Epithelial cell of esophagus (primary cell): ENCODE measurements around the gene PMEPA1.

Source experiments
- DNase-seq: peaks from one replicate; pipeline ENCODE4 v3.0.0; 2010; ENCODE audit warnings: low read depth
- H3K4me3 ChIP-seq: 2 replicates; pipeline ENCODE4 v1.5.1; 2011; ENCODE audit warnings: mild to moderate bottlenecking, low read length, control low read depth
- CTCF ChIP-seq: IDR thresholded peaks from 2 replicates; pipeline ENCODE4 v1.5.1; 2011; ENCODE audit warnings: low read depth, mild to moderate bottlenecking, low read length, control low read depth, inconsistent platforms; ENCODE audit not compliant: insufficient read depth; ENCODE audit errors: missing control alignments

Gene PMEPA1

GRCh38 chr20:57660181-57660921, 49.5 kb downstream of the PMEPA1 start:
- H3K4me3 ChIP-seq, result no peak overlapping the region
- no peak for TF ChIP-seq CTCF
- no peak for DNase-seq

GRCh38 chr20:57659517-57660180, 50.2 kb downstream of the PMEPA1 start:
- DNase-seq, result no peak
- no peak overlapping the region for H3K4me3 ChIP-seq
- no peak for TF ChIP-seq CTCF

GRCh38 chr20:57658833-57659516, 50.8 kb downstream of the PMEPA1 start:
- no peak for TF ChIP-seq CTCF
- DNase-seq, result no peak
- no peak overlapping the region for H3K4me3 ChIP-seq

GRCh38 chr20:57658447-57658832, 51.4 kb downstream of the PMEPA1 start:
- no peak for TF ChIP-seq CTCF
- H3K4me3 ChIP-seq, result no peak overlapping the region
- no peak for DNase-seq

GRCh38 chr20:57657535-57658446, 52.0 kb downstream of the PMEPA1 start:
- no peak overlapping the region for H3K4me3 ChIP-seq
- TF ChIP-seq CTCF, result no peak
- peak; percentile 84 for DNase-seq

GRCh38 chr20:57656821-57657534, 52.8 kb downstream of the PMEPA1 start:
- no peak for TF ChIP-seq CTCF
- no peak for DNase-seq

More at GRCh38 chr20:57656821-57657534, 52.8 kb downstream of the PMEPA1 start:
- H3K4me3 ChIP-seq, result no peak overlapping the region
